Nephron (organoid): ENCODE data around the gene DACT1.

Experiments
- H3K27ac Mint-ChIP-seq, 3 experiments: 2 replicates each; pipeline ENCODE4 v1.8.0; 2020; ENCODE audit warnings: mixed read lengths in 3 of 3, mild to moderate bottlenecking in 2 of 3, moderate library complexity in 1 of 3
- H3K27me3 Mint-ChIP-seq: 2 replicates; pipeline ENCODE4 v1.8.0; 2021; ENCODE audit warnings: low read depth, mild to moderate bottlenecking, moderate library complexity, mixed read lengths
- H3K36me3 Mint-ChIP-seq: 2 replicates; pipeline ENCODE4 v1.8.0; 2020; ENCODE audit warnings: low read depth, mixed read lengths
- H3K4me1 Mint-ChIP-seq: 2 replicates; pipeline ENCODE4 v1.8.0; 2020; ENCODE audit warnings: mixed read lengths
- H3K4me3 Mint-ChIP-seq, 3 experiments: 2 replicates each; pipeline ENCODE4 v1.8.0; 2020; ENCODE audit warnings: mild to moderate bottlenecking in 3 of 3, mixed read lengths in 3 of 3, moderate library complexity in 2 of 3
- H3K9me3 Mint-ChIP-seq: 2 replicates; pipeline ENCODE4 v1.8.0; 2020; ENCODE audit warnings: mixed read lengths
- TF ChIP-seq, protein P1 (sequence below), 3 experiments: fragments of 200-600 bp; sonication (generic); IDR thresholded peaks; one replicate each; pipeline ENCODE4 v1.5.0; 2021; ENCODE audit warnings: antibody characterized with exemption in 3 of 3; ENCODE audit not compliant: unreplicated experiment in 3 of 3

The DACT1 gene

DNA sequence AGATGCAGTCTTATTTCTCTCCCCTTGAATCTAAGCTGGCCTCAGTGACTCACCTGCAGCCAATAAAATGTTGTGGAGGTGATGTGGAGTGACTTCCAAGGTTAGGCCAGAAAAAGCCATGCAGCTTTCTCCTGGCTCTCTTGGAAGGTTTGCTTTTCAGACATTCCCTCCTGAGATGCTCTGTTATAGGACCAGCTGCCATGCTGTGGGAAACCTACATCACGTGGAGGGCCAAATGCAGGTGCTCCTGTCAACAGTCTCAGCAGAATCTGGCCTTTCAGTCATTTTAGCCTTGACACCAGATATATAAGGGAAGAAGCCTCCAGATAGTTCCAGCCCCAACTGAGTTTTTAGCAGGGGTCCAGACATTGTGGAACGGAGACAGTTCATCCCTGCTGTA is 38.1 kb upstream of the DACT1 start:
- Mint-ChIP-seq H3K4me1 (no peaks in the 10 kb centered on the region), H3K27ac (no peak overlapping the region)
- TF ChIP-seq, protein P1, sequence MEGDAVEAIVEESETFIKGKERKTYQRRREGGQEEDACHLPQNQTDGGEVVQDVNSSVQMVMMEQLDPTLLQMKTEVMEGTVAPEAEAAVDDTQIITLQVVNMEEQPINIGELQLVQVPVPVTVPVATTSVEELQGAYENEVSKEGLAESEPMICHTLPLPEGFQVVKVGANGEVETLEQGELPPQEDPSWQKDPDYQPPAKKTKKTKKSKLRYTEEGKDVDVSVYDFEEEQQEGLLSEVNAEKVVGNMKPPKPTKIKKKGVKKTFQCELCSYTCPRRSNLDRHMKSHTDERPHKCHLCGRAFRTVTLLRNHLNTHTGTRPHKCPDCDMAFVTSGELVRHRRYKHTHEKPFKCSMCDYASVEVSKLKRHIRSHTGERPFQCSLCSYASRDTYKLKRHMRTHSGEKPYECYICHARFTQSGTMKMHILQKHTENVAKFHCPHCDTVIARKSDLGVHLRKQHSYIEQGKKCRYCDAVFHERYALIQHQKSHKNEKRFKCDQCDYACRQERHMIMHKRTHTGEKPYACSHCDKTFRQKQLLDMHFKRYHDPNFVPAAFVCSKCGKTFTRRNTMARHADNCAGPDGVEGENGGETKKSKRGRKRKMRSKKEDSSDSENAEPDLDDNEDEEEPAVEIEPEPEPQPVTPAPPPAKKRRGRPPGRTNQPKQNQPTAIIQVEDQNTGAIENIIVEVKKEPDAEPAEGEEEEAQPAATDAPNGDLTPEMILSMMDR (IDR thresholded peaks at IDR 0.05; ENCODE audit: unreplicated experiment in 3 of 3): no peak

DNA sequence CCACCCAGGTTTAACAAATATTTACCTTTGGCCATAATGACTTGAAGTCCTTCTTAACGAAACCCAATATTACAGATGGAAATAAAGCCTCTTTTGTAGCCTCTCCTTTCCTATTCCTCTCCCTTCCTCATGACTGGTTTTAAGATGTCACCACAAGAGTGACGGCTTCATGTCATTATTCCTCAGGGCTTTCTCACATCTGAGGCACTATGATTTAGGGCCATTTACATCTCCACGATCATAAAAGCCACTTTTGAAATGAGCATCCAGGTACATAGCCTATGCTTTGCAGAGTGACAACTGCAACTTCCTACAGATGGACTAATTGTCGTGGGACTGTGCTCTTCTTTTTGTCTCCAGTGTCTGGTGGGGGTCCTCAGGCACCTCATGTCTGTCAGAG is 32.3 kb upstream of the DACT1 start:
- H3K9me3 Mint-ChIP-seq: no peaks in the 10 kb centered on the region
- no peak overlapping the region for H3K4me3 Mint-ChIP-seq
- H3K4me1 Mint-ChIP-seq: peaks cover 5% of the 10 kb centered on the region
- H3K36me3 Mint-ChIP-seq: no peaks in the 10 kb centered on the region
- peaks cover 3% of the 10 kb centered on the region for H3K27me3 Mint-ChIP-seq
- TF ChIP-seq, protein P1 (IDR thresholded peaks at IDR 0.05; ENCODE audit: unreplicated experiment in 3 of 3): no peak
- no peak overlapping the region for H3K27ac Mint-ChIP-seq

More for the DNA sequence above, 38.1 kb upstream of the DACT1 start:
- H3K4me3 Mint-ChIP-seq: no peak overlapping the region
- peaks cover 6% of the 10 kb centered on the region for H3K27me3 Mint-ChIP-seq
- H3K36me3 Mint-ChIP-seq: no peaks in the 10 kb centered on the region
- H3K9me3 Mint-ChIP-seq: no peaks in the 10 kb centered on the region

DNA sequence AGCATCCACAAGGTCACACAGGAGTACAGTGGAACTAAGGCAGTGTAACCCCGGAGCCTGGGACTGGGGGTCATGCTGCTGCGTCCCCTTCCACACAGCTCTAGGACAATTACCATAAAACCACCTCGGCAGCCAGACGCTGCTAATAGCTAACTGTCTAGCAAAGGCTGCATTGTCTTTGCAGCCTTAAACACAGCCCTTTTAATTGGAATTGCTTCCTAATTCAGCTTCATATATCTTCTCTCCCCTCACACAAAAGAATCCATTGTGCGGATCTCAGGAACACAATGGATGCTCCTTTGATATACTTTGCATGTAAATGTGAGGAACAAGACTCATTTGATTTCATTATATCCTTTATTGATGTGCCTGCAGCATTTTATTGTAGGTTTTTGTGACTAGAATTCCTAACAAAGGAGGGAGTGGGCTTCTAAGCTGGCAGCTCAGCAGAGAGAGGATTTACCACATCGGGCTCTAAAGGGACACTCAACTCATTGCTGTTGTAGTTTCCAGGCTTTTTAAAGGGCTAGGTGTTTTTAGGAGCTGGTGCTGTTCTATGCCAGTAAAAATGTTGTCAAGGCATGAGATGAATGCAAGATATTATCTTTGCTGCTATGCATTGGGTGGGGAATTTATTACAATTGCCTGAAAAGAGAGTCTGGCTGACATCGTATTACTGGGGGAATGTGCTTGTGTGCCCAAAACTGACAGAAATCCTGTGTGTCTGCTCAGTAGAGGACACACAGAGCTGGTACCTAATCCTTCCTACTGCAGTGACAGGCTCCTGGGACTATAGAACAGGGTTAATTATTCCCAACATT is 30.4 kb upstream of the DACT1 start:
- no peaks in the 10 kb centered on the region for H3K36me3 Mint-ChIP-seq
- H3K27me3 Mint-ChIP-seq: no peaks in the 10 kb centered on the region
- H3K4me3 Mint-ChIP-seq: no peak overlapping the region
- H3K27ac Mint-ChIP-seq: peak overlapping the region in 1 of 3 experiments; percentile 9
- peaks cover 5% of the 10 kb centered on the region for H3K4me1 Mint-ChIP-seq
- H3K9me3 Mint-ChIP-seq: no peaks in the 10 kb centered on the region
- TF ChIP-seq, protein P1 (IDR thresholded peaks at IDR 0.05; ENCODE audit: unreplicated experiment in 3 of 3): no peak

DNA sequence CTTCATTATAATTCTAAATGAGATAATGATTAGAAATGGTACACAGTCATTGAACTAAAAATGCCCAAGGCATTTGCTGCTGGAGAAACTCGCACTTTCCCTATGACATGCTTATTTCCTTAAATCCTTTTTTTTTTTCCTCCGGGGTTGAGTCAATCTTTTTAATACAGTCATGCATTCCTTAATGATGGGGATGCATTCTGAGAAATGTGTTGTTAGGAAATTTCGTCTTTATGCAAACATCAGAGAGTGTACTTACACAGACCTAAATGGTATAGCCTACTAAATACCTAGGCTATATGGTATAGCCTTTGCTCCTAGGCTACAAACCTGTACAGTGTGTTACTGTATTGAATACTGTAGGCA is 29.8 kb upstream of the DACT1 start:
- Mint-ChIP-seq H3K36me3 (no peaks in the 10 kb centered on the region), H3K27ac (peak overlapping the region in 1 of 3 experiments; percentile 9), H3K4me1 (peaks cover 5% of the 10 kb centered on the region), H3K9me3 (no peaks in the 10 kb centered on the region), H3K4me3 (no peak overlapping the region), H3K27me3 (no peaks in the 10 kb centered on the region)
- TF ChIP-seq, protein P1 (IDR thresholded peaks at IDR 0.05; ENCODE audit: unreplicated experiment in 3 of 3): no peak

DNA sequence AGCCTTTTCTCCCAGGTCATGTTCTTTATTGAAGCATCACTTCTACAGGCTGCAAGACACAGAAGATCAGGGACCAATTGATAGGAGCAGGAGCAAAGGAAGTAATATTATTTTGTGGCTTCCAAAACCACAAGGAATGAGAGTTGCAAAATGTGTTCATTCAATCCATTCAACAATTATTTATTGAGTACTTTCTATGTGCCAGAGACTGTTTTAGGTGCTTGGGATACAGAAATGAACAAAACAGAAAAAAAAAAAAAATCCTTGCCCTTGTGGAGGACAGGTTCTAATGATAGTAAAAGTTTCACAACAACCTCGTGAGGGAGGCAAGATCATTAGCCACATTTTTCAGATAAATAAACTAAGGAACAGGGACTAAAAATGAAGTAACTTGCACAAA is 20.1 kb upstream of the DACT1 start:
- H3K27me3 Mint-ChIP-seq: no peaks in the 10 kb centered on the region
- no peaks in the 10 kb centered on the region for H3K36me3 Mint-ChIP-seq
- no peaks in the 10 kb centered on the region for H3K4me1 Mint-ChIP-seq

More for the DNA sequence above, 20.1 kb upstream of the DACT1 start:
- TF ChIP-seq, protein P1 (IDR thresholded peaks at IDR 0.05; ENCODE audit: unreplicated experiment in 3 of 3): no peak
- H3K9me3 Mint-ChIP-seq: no peaks in the 10 kb centered on the region
- no peak overlapping the region for H3K27ac Mint-ChIP-seq
- H3K4me3 Mint-ChIP-seq: no peak overlapping the region
